Gastroesophageal sphincter (tissue), 4 donors: ENCODE results near the gene KPNA3. TPM values are rescaled to one million over a fixed set of nuclear protein-coding genes. Genes with fewer than 3 reads are reported as not detected.

Experiments used
- ATAC-seq: fragments of 150-250 bp; one replicate; pipeline ENCODE4 v1.9.1; 2016; ENCODE audit warnings: mild to moderate bottlenecking, moderate library complexity
- H3K27ac ChIP-seq, 4 donors: fragments of 200-600 bp; sonication (generic) in 3 of 4; 1 replicate in 3 of 4; 2 replicates in 1 of 4; pipeline ENCODE4 v1.5.1; 2016 to 2019
- H3K27me3 ChIP-seq: fragments of 200-600 bp; sonication (generic); one replicate; pipeline ENCODE4 v1.5.1; 2019
- H3K36me3 ChIP-seq, 2 donors: fragments of 200-600 bp; sonication (generic); one replicate each; pipeline ENCODE4 v1.5.1; 2019; ENCODE audit warnings: control low read depth in 1 of 2
- H3K4me1 ChIP-seq, 3 donors: fragments of 200-600 bp; sonication (generic); 1 replicate in 2 of 3; 2 replicates in 1 of 3; pipeline ENCODE4 v1.5.1; 2016 to 2019; ENCODE audit warnings: control low read depth in 2 of 3
- H3K4me3 ChIP-seq, 2 donors: fragments of 200-600 bp; sonication (generic); one replicate each; pipeline ENCODE4 v1.5.1; 2019; ENCODE audit warnings: mild to moderate bottlenecking in 1 of 2, moderate library complexity in 1 of 2
- H3K9me3 ChIP-seq, 3 donors: fragments of 200-600 bp; sonication (generic); one replicate each; pipeline ENCODE4 v1.5.1; 2017 to 2019; ENCODE audit warnings: control low read depth in 2 of 3
- CTCF ChIP-seq, 4 experiments: fragments of 200-600 bp in 2 of 4; fragments of 450-650 bp in 2 of 4; sonication (generic) in 1 of 4; IDR thresholded peaks; one replicate each; pipeline ENCODE4 v1.5.1; 2017 to 2019; ENCODE audit warnings: antibody characterized with exemption in 4 of 4, mild to moderate bottlenecking in 2 of 4, moderate library complexity in 2 of 4
- EP300 ChIP-seq: sonication (generic); formaldehyde crosslinking; IDR thresholded peaks from one replicate; pipeline ENCODE4 v1.6.1; 2017; ENCODE audit warnings: antibody characterized with exemption, mild to moderate bottlenecking
- POLR2A ChIP-seq, 2 donors: fragments of 450-650 bp; IDR thresholded peaks; one replicate each; pipeline ENCODE4 v1.6.1; 2017; ENCODE audit warnings: antibody characterized with exemption in 2 of 2, mild to moderate bottlenecking in 2 of 2, moderate library complexity in 1 of 2
- POLR2AphosphoS5 ChIP-seq: sonication (generic); formaldehyde crosslinking; IDR thresholded peaks from one replicate; pipeline ENCODE4 v1.6.1; 2017; ENCODE audit warnings: antibody characterized with exemption
- WGBS, 2 donors: methylation state at CpG; one replicate each; pipeline ENCODE4 v1.1.5; 2018; ENCODE audit warnings: low coverage in 1 of 2; 5-methylcytosine and 5-hydroxymethylcytosine counted together
- total RNA-seq, 4 donors: library from RNA; depleted of rRNA; stranded (reverse); fragments of >200 nt; gene quantifications; one replicate each; pipeline ENCODE4 v1.1.0, GENCODE V29; 2016

KPNA3 gene
- total RNA-seq, 4 donors from 2014 or later, result 41.2 to 67.5 (median 55.8) TPM

GRCh38 chr13:49651570-49652354 lies 140.7 kb downstream of the KPNA3 start:
- WGBS, 2 donors, result 79 to 87% methylated on average over 10 to 12 of the region's 17 CpGs
- Histone ChIP-seq H3K36me3 (no peaks in the 10 kb centered on the region), H3K4me3 (no peak overlapping the region), H3K27ac (no peak overlapping the region), H3K4me1 (peaks cover 0 to 23% (median 0%) of the 10 kb centered on the region in 3 donors), H3K27me3 (no peaks in the 10 kb centered on the region), H3K9me3 (no peaks in the 10 kb centered on the region)
- TF ChIP-seq POLR2AphosphoS5, result no peak
- no peak for TF ChIP-seq POLR2A (IDR thresholded peaks at IDR 0.05)
- no peak for TF ChIP-seq CTCF (IDR thresholded peaks at IDR 0.05)
- no peak for TF ChIP-seq EP300
- no peak for ATAC-seq

DNA sequence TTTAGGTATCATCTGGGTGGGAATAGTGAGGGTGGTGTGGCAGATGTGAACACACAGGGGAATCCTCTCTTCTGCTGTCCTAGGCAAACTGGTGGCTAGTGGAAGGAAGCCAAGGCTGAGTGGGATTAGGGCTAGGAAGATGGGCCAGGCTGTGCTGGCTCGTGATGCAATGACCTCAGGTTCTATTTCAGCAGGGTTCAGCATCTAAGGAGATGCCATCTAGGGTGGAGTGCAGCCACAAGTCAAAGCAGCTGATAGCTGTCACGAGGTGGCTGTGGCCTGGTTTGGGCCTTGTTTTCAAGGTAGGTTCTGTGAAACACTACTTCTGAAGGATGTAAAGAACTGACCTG lies 142.5 kb downstream of the KPNA3 start:
- WGBS, 2 donors, result 70% methylated on average over 2 of the region's 2 CpGs; no CpG with 5 or more reads in 1 of the 2 donors
- no peak for ATAC-seq
- H3K27ac ChIP-seq, result no peak overlapping the region
- TF ChIP-seq EP300 (no peak), CTCF (IDR thresholded peaks at IDR 0.05) (no peak)
- no peaks in the 10 kb centered on the region for H3K36me3 ChIP-seq
- H3K4me3 ChIP-seq, result no peak overlapping the region
- H3K9me3 ChIP-seq, result no peaks in the 10 kb centered on the region
- H3K4me1 ChIP-seq, result peaks cover 0 to 20% (median 0%) of the 10 kb centered on the region in 3 donors
- H3K27me3 ChIP-seq, result no peaks in the 10 kb centered on the region

Other genes with a start within 250 kb of the KPNA3 start
- gene RCBTB1, start 207.1 kb downstream of the KPNA3 start, total RNA-seq, result 10 to 100 TPM; 13.2 to 29.1 (median 20.1) TPM
- under 1 TPM; 0.15 to 0.94 (median 0.68) TPM for gene ARL11, start 164.2 kb downstream of the KPNA3 start, total RNA-seq
- 10 to 100 TPM; 37.6 to 81.7 (median 45.0) TPM for gene EBPL, start 101.2 kb downstream of the KPNA3 start, total RNA-seq
- 10 to 100 TPM in 3 of 4 donors, 1 to 10 TPM in 1; 8.6 to 16.5 (median 15.1) TPM for gene SPRYD7, start 143.7 kb upstream of the KPNA3 start, total RNA-seq
- 10 to 100 TPM; 25.4 to 45.8 (median 37.5) TPM for gene TRIM13, start 204.4 kb upstream of the KPNA3 start, total RNA-seq
- gene KCNRG, start 222.8 kb upstream of the KPNA3 start, total RNA-seq, result 1 to 10 TPM in 3 of 4 donors, under 1 TPM in 1; 0.32 to 6.7 (median 3.4) TPM